HepG2 (cell line): ENCODE data around the gene SLC22A4. TPM values are rescaled to one million over a fixed set of nuclear protein-coding genes. Genes with fewer than 3 reads are reported as not detected.

Source experiments
- ATAC-seq: fragments of 200-7000 bp; cut with Tn5 transposase; 3 replicates; pipeline ENCODE4 v1.9.1; 2020; ENCODE audit warnings: mild to moderate bottlenecking, moderate library complexity
- BruUV-seq: library from RNA; stranded (reverse); fragments of 400-500 nt; replicated peaks from 2 replicates; lab custom pipeline; 2021; lab: Mats Ljungman, UMichigan
- CTCF ChIA-PET: fragments of 300-600 bp; formaldehyde crosslinking; extraction: SDS; loops from one replicate; lab custom pipeline; 2021; ENCODE audit warnings: low total read pairs, inconsistent platforms, low intra/inter-chr PET ratio; lab: Yijun Ruan, JAX
- POLR2A ChIA-PET: fragments of 350-600 bp; sonication (Branson Sonifier 250); formaldehyde crosslinking; loops from one replicate; lab custom pipeline; 2020; ENCODE audit warnings: antibody characterized with exemption, inconsistent platforms; lab: Yijun Ruan, JAX
- DNase-seq: peaks from one replicate; pipeline ENCODE4 v3.0.0-alpha.2; 2015; ENCODE audit warnings: low spot score
- FAIRE-seq: peaks from 3 replicates; lab custom pipeline; 2011; peaks lifted over from hg19 to GRCh38; lab: Jason Lieb, UNC
- H2AFZ ChIP-seq: one replicate; pipeline ENCODE4 v1.6.1; 2011; ENCODE audit warnings: low read length, inconsistent platforms
- H3K27ac ChIP-seq: fragments of 300-600 bp; 3 replicates; pipeline ENCODE4 v1.8.0; 2011; ENCODE audit warnings: mixed run types, mild to moderate bottlenecking, mixed read lengths, low read length, inconsistent platforms; ENCODE audit not compliant: insufficient read depth; ENCODE audit errors: extremely low read length
- H3K27me3 ChIP-seq, 2 experiments: fragments of 200-600 bp in 1 of 2; 2 replicates in 1 of 2; 3 replicates in 1 of 2; pipeline versions ENCODE4 v1.6.0 to v1.8.0; 2011; ENCODE audit warnings: low read length in 2 of 2, mild to moderate bottlenecking in 2 of 2, moderate library complexity in 2 of 2, inconsistent platforms in 1 of 2; ENCODE audit not compliant: insufficient read depth in 2 of 2, control insufficient read depth in 1 of 2
- H3K36me3 ChIP-seq, 2 experiments: fragments of 200-600 bp in 1 of 2; replicated peaks in 1 of 2; 2 replicates in 1 of 2; 3 replicates in 1 of 2; pipeline versions ENCODE4 v1.5.1 to v1.8.0; 2011; ENCODE audit warnings: low read length in 2 of 2, inconsistent platforms in 1 of 2; ENCODE audit not compliant: insufficient read depth in 2 of 2, control insufficient read depth in 1 of 2
- H3K4me1 ChIP-seq: 2 replicates; pipeline ENCODE4 v1.5.1; 2012; ENCODE audit warnings: low read length, inconsistent platforms; ENCODE audit not compliant: insufficient read depth
- H3K4me2 ChIP-seq: 2 replicates; pipeline ENCODE4 v1.6.0; 2011; ENCODE audit warnings: low read depth, low read length, inconsistent platforms
- H3K4me3 ChIP-seq, 3 experiments: fragments of 200-600 bp in 1 of 3; sonication (generic), shearing (Covaris generic) in 1 of 3; replicated peaks in 1 of 3; 2 replicates each; pipeline ENCODE4 v1.5.1; 2011 to 2016; ENCODE audit warnings: low read length in 3 of 3, inconsistent platforms in 2 of 3, low read depth in 2 of 3, mild to moderate bottlenecking in 2 of 3, control low read depth in 1 of 3, mixed read lengths in 1 of 3; ENCODE audit not compliant: insufficient read depth in 1 of 3
- H3K79me2 ChIP-seq: one replicate; pipeline ENCODE4 v1.6.1; 2011; ENCODE audit warnings: low read length, inconsistent platforms; ENCODE audit not compliant: insufficient read depth
- H3K9ac ChIP-seq: 2 replicates; pipeline ENCODE4 v1.6.0; 2011; ENCODE audit warnings: mild to moderate bottlenecking, low read depth, low read length, inconsistent platforms; ENCODE audit not compliant: insufficient read depth
- H3K9me3 ChIP-seq: 2 replicates; pipeline ENCODE4 v1.5.1; 2012; ENCODE audit warnings: mild to moderate bottlenecking, low read length
- H4K20me1 ChIP-seq: 2 replicates; pipeline ENCODE4 v1.6.0; 2011; ENCODE audit warnings: inconsistent platforms, mild to moderate bottlenecking, low read length, moderate library complexity; ENCODE audit not compliant: insufficient read depth
- FOXO4 ChIP-seq: sonication (generic); formaldehyde crosslinking; conservative IDR thresholded peaks from 2 replicates; pipeline ENCODE4 v1.8.1; 2023; ENCODE audit warnings: missing genetic modification reagents
- MAX ChIP-seq: IDR thresholded peaks from 2 replicates; pipeline ENCODE4 v1.6.1; 2012; ENCODE audit warnings: inconsistent platforms
- MEIS1 ChIP-seq: sonication (generic); formaldehyde crosslinking; IDR thresholded peaks from 2 replicates; pipeline ENCODE4 v1.9.0; 2021; ENCODE audit warnings: mild to moderate bottlenecking, missing genetic modification reagents, moderate library complexity, borderline replicate concordance
- NAIF1 ChIP-seq: sonication (generic); formaldehyde crosslinking; IDR thresholded peaks from 2 replicates; pipeline ENCODE4 v1.5.0; 2020; ENCODE audit warnings: mild to moderate bottlenecking, missing genetic modification reagents, borderline replicate concordance
- SUZ12 ChIP-seq: fragments of 150-350 bp; IDR thresholded peaks from 2 replicates; pipeline ENCODE4 v1.6.1; 2014; ENCODE audit warnings: low read depth, low read length
- TOE1 ChIP-seq: sonication (generic); formaldehyde crosslinking; IDR thresholded peaks from 2 replicates; pipeline ENCODE4 v1.4.0; 2020; ENCODE audit warnings: mild to moderate bottlenecking, missing genetic modification reagents
- TRIM22 ChIP-seq: fragments of 450-650 bp; IDR thresholded peaks from 2 replicates; pipeline ENCODE4 v1.6.1; 2017
- ZFP36L2 ChIP-seq: sonication (generic); formaldehyde crosslinking; IDR thresholded peaks from 2 replicates; pipeline ENCODE4 v1.4.0; 2020; ENCODE audit warnings: missing genetic modification reagents
- ZNF263 ChIP-seq: sonication (generic); formaldehyde crosslinking; IDR thresholded peaks from 2 replicates; pipeline ENCODE4 v1.4.0; 2020; ENCODE audit warnings: missing genetic modification reagents
- ZNF598 ChIP-seq: sonication (generic); formaldehyde crosslinking; IDR thresholded peaks from 2 replicates; pipeline ENCODE4 v1.5.1; 2020; ENCODE audit warnings: mild to moderate bottlenecking, missing genetic modification reagents, borderline replicate concordance
- ZNF724P ChIP-seq: sonication (generic); formaldehyde crosslinking; IDR thresholded peaks from 2 replicates; pipeline ENCODE4 v1.8.0; 2022; ENCODE audit warnings: missing genetic modification reagents, borderline replicate concordance
- ZNF781 ChIP-seq: sonication (generic); formaldehyde crosslinking; IDR thresholded peaks from 2 replicates; pipeline ENCODE4 v1.5.1; 2020; ENCODE audit warnings: borderline replicate concordance, mild to moderate bottlenecking, missing genetic modification reagents; ENCODE audit errors: not compliant biosample characterization
- ZSCAN9 ChIP-seq: IDR thresholded peaks from 2 replicates; pipeline ENCODE4 v1.6.1; 2016; ENCODE audit warnings: borderline replicate concordance
- WGBS: methylation state at CpG from one replicate; pipeline ENCODE4 v1.1.6; 2017; ENCODE audit warnings: low lambda C conversion rate; 5-methylcytosine and 5-hydroxymethylcytosine counted together
- in situ Hi-C: cut with HindIII; loops from 2 replicates; pipeline ENCODE4 v1.10.0; 2017; ENCODE audit warnings: low pct_unique_long_range_greater_than_20kb; ENCODE audit not compliant: extremely low pct_ligation_motif_present
- intact Hi-C: fragments of 100-400 bp; cut with micrococcal nuclease; formaldehyde crosslinking; loops from one replicate; pipeline ENCODE4 v1.10.0; 2022; ENCODE audit not compliant: unreplicated experiment
- polyA plus RNA-seq, 8 experiments: library from polyadenylated mRNA; depleted of rRNA in 3 of 8; stranded (reverse) in 7 of 8; unstranded in 1 of 8; fragments of >200 nt; fragmentation: Illumina TruSeq in 4 of 8; extraction: Trizol in 4 of 8; gene quantifications; 2 replicates each; pipeline versions ENCODE4 v1.2.1 to v1.2.3, GENCODE V29; 2011 to 2016; ENCODE audit warnings: low read depth in 4 of 8, missing spikeins in 1 of 8, mixed read lengths in 1 of 8; ENCODE audit not compliant: insufficient read depth in 1 of 8
- total RNA-seq, 5 experiments: library from RNA; depleted of rRNA; stranded (reverse); fragments of >200 nt; fragmentation: Illumina TruSeq; extraction: Trizol; gene quantifications; 2 replicates each; pipeline ENCODE4 v1.2.3, GENCODE V29; 2016; ENCODE audit warnings: low read depth in 1 of 5

SLC22A4 gene
- total and polyA plus RNA-seq, 2 of the 13 experiments (the other 11 are each of a cell fraction or from before 2014, with no cell fraction given), result 0.33 to 0.62 TPM

- Histone ChIP-seq H3K27me3 (no peaks in the 10 kb centered on the region), H3K36me3 (no peaks in the 10 kb centered on the region)
- no TSS peak for BruUV-seq
Observed at GRCh38 chr5:132344775-132345514, 50.8 kb downstream of the SLC22A4 start.

GRCh38 chr5:132353486-132353995 is 59.3 kb downstream of the SLC22A4 start:
- Histone ChIP-seq H3K4me2 (no peak overlapping the region), H3K4me1 (peaks cover 8% of the 10 kb centered on the region; the same call in 1 of the 2 replicates), H3K9me3 (no peaks in the 10 kb centered on the region), H2AFZ (no peak overlapping the region), H3K9ac (no peak overlapping the region), H3K4me3 (no peak overlapping the region)
- CTCF ChIA-PET, result no interaction called here
- WGBS, result 88% methylated on average over 1 of the region's 1 CpG
- POLR2A ChIA-PET, result no interaction called here
- no peak for DNase-seq
- BruUV-seq, result no TSS peak
- TF ChIP-seq ZNF598 (CRISPR knock-in tag) (no peak), ZNF781 (CRISPR knock-in tag) (no peak), NAIF1 (CRISPR knock-in tag) (no peak), ZNF724P (no peak), MEIS1 (CRISPR knock-in tag) (no peak), MAX (no peak), ZFP36L2 (CRISPR knock-in tag) (no peak), ZSCAN9 (CRISPR knock-in tag) (no peak), FOXO4 (CRISPR knock-in tag) (no peak), ZNF263 (CRISPR knock-in tag) (no peak), SUZ12 (no peak)
- TF ChIP-seq, all 625 proteins: peak for 0
- Histone ChIP-seq H3K27ac (no peak overlapping the region), H3K36me3 (no peaks in the 10 kb centered on the region), H4K20me1 (no peaks in the 10 kb centered on the region), H3K79me2 (no peaks in the 10 kb centered on the region), H3K27me3 (no peaks in the 10 kb centered on the region)
- FAIRE-seq, result no peak
- in situ Hi-C loops (no loop called here), intact Hi-C loops (no loop called here)
- ATAC-seq, result no peak

More at GRCh38 chr5:132344775-132345514, 50.8 kb downstream of the SLC22A4 start:
- H3K9ac ChIP-seq, result no peak overlapping the region
- H3K4me3 ChIP-seq, result no peak overlapping the region
- peaks cover 4% of the 10 kb centered on the region for H3K4me1 ChIP-seq
- no peaks in the 10 kb centered on the region for H3K9me3 ChIP-seq
- no peaks in the 10 kb centered on the region for H4K20me1 ChIP-seq
- no peak overlapping the region for H3K27ac ChIP-seq
- TF ChIP-seq TRIM22 (no peak), TOE1 (CRISPR knock-in tag) (no peak)
- no peak overlapping the region for H3K4me2 ChIP-seq
- ChIA-PET CTCF (no interaction called here), POLR2A (no interaction called here)
- in situ Hi-C loops, result no loop called here
- no peak overlapping the region for H2AFZ ChIP-seq
- no peak for DNase-seq
- ATAC-seq, result no peak
- intact Hi-C loops, result no loop called here
- WGBS, result 81% methylated on average over 5 of the region's 5 CpGs
- FAIRE-seq, result no peak
- no peaks in the 10 kb centered on the region for H3K79me2 ChIP-seq
